Daoy (cell line): ENCODE results near the gene S100A6. TPM values are rescaled to one million over a fixed set of nuclear protein-coding genes. Genes with fewer than 3 reads are reported as not detected.

Source experiments
- DNase-seq: peaks from one replicate; pipeline ENCODE4 v3.0.0-alpha.2; 2015; ENCODE audit warnings: low read depth
- total RNA-seq: library from RNA; depleted of rRNA; stranded (reverse); fragments of >200 nt; shearing (Covaris generic); gene quantifications from 2 replicates; pipeline ENCODE4 v1.2.3, GENCODE V29; 2014; rRNA removed

Gene S100A6
- total RNA-seq, 1 experiment from 2014 or later: 491 TPM

- no peak for DNase-seq
These were observed 32.0 kb downstream of the S100A6 start for GRCh38 chr1:153503766-153504165.

GRCh38 chr1:153498746-153499145 lies 37.0 kb downstream of the S100A6 start:
- no peak for DNase-seq

- DNase-seq: no peak
These were observed 40.3 kb downstream of the S100A6 start for GRCh38 chr1:153495536-153495935.

GRCh38 chr1:153494976-153495535 lies 40.7 kb downstream of the S100A6 start:
- peak; percentile 73 for DNase-seq

- DNase-seq: no peak
These were observed 42.3 kb downstream of the S100A6 start for GRCh38 chr1:153493343-153493960.

GRCh38 chr1:153490272-153491051 lies 45.3 kb downstream of the S100A6 start:
- DNase-seq: peak; percentile 88

- peak; percentile 17 for DNase-seq
These were observed 47.1 kb downstream of the S100A6 start for GRCh38 chr1:153488731-153489130.

- no peak for DNase-seq
These were observed 48.1 kb downstream of the S100A6 start for GRCh38 chr1:153487707-153488106.

- peak; percentile 69 for DNase-seq
These were observed 49.9 kb downstream of the S100A6 start for GRCh38 chr1:153485863-153486262.

Other genes with a start within 250 kb of the S100A6 start
- not detected in 2 replicates for gene PGLYRP3, start 223.0 kb downstream of the S100A6 start, total RNA-seq
- gene PGLYRP4, start 187.2 kb downstream of the S100A6 start, total RNA-seq: not detected in 2 replicates
- gene S100A9, start 178.1 kb downstream of the S100A6 start, total RNA-seq: not detected in 2 replicates
- not detected in 2 replicates for gene S100A12, start 160.4 kb downstream of the S100A6 start, total RNA-seq
- gene S100A8, start 144.9 kb downstream of the S100A6 start, total RNA-seq: not detected in 2 replicates
- gene S100A7A, start 119.5 kb downstream of the S100A6 start, total RNA-seq: not detected in 2 replicates
- not detected in 2 replicates for gene S100A7, start 75.3 kb downstream of the S100A6 start, total RNA-seq
- 0.34 TPM in 1 of 2 replicates, not detected in the other for gene S100A5, start 4.9 kb upstream of the S100A6 start, total RNA-seq
- gene S100A4, start 9.8 kb upstream of the S100A6 start, total RNA-seq: 15.7 and 20.6 TPM in 2 replicates
- 9.0 and 12.2 TPM in 2 replicates for gene S100A3, start 13.3 kb upstream of the S100A6 start, total RNA-seq
- 86.8 and 88.6 TPM in 2 replicates for gene S100A2, start 29.9 kb upstream of the S100A6 start, total RNA-seq
- 131 and 135 TPM in 2 replicates for gene S100A16, start 77.1 kb upstream of the S100A6 start, total RNA-seq
- gene S100A14, start 80.3 kb upstream of the S100A6 start, total RNA-seq: not detected in 2 replicates
- gene S100A13, start 91.5 kb upstream of the S100A6 start, total RNA-seq: 126 and 201 TPM in 2 replicates
- 0.40 TPM in 1 of 2 replicates, not detected in the other for gene S100A1, start 92.4 kb upstream of the S100A6 start, total RNA-seq
- gene CHTOP, start 98.1 kb upstream of the S100A6 start, total RNA-seq: 36.2 and 43.0 TPM in 2 replicates
- 45.0 and 58.5 TPM in 2 replicates for gene SNAPIN, start 122.7 kb upstream of the S100A6 start, total RNA-seq
- 617 and 629 TPM in 2 replicates for gene ILF2, start 135.0 kb upstream of the S100A6 start, total RNA-seq
- gene NPR1, start 142.7 kb upstream of the S100A6 start, total RNA-seq: not detected in 2 replicates
- 31.0 and 34.6 TPM in 2 replicates for gene INTS3, start 192.1 kb upstream of the S100A6 start, total RNA-seq
- gene SLC27A3, start 239.4 kb upstream of the S100A6 start, total RNA-seq: 3.2 and 3.3 TPM in 2 replicates